SU-DHL-6 (cell line): Measurements from ENCODE around the gene B4GALT5.

ENCODE experiments used
- EZH2phosphoT487 ChIP-seq: fragments of 200-600 bp; sonication (generic), shearing (Covaris generic); conservative IDR thresholded peaks from 2 replicates; pipeline ENCODE4 v1.6.1; 2018; ENCODE audit warnings: mild to moderate bottlenecking, antibody characterized with exemption, low read length, moderate library complexity, mixed read lengths
- TF ChIP-seq, protein P1 (sequence below): fragments of 200-600 bp; sonication (generic); IDR thresholded peaks from one replicate; pipeline ENCODE4 v1.5.1; 2017; ENCODE audit warnings: antibody characterized with exemption, mild to moderate bottlenecking, low read length, moderate library complexity; ENCODE audit not compliant: insufficient read depth, poor library complexity, severe bottlenecking

DNA sequence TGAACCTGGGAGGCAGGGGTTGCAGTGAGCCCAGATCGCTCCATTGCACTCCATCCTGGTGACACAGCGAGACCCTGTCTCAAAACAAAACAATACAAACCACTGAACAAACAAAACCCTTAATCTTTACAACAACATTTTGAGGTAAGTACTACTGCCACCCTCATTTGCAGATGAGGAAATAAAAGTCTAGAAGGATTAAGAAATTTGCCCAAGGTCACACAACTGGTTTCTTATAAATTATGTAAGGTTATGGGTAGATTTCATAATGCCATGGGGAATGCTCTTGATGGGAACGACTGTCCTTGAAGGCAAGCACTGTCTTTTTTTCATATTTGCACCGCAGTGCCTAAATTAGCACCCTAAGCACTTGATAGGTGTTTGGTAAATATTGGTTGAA lies 13.8 kb upstream of the B4GALT5 start:
- TF ChIP-seq, protein P1, sequence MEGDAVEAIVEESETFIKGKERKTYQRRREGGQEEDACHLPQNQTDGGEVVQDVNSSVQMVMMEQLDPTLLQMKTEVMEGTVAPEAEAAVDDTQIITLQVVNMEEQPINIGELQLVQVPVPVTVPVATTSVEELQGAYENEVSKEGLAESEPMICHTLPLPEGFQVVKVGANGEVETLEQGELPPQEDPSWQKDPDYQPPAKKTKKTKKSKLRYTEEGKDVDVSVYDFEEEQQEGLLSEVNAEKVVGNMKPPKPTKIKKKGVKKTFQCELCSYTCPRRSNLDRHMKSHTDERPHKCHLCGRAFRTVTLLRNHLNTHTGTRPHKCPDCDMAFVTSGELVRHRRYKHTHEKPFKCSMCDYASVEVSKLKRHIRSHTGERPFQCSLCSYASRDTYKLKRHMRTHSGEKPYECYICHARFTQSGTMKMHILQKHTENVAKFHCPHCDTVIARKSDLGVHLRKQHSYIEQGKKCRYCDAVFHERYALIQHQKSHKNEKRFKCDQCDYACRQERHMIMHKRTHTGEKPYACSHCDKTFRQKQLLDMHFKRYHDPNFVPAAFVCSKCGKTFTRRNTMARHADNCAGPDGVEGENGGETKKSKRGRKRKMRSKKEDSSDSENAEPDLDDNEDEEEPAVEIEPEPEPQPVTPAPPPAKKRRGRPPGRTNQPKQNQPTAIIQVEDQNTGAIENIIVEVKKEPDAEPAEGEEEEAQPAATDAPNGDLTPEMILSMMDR = no peak
- no peak for TF ChIP-seq EZH2phosphoT487
